Uterus (tissue), 4 donors: ENCODE data around the gene CDH4. TPM values are rescaled to one million over a fixed set of nuclear protein-coding genes. Genes with fewer than 3 reads are reported as not detected.

Source experiments
- DNase-seq, 2 donors: peaks; one replicate each; pipeline ENCODE4 v3.0.0-alpha.2; 2019 to 2020
- H3K27ac ChIP-seq, 2 donors: fragments of 200-600 bp; sonication (generic); 1 replicate in 1 of 2; 2 replicates in 1 of 2; pipeline ENCODE4 v1.5.1; 2016 to 2018
- H3K27me3 ChIP-seq, 2 donors: fragments of 200-600 bp; sonication (generic); one replicate each; pipeline ENCODE4 v1.5.1; 2018 to 2019; ENCODE audit warnings: control low read depth in 1 of 2
- H3K36me3 ChIP-seq, 2 donors: fragments of 200-600 bp; sonication (generic); one replicate each; pipeline ENCODE4 v1.5.1; 2019; ENCODE audit warnings: control low read depth in 1 of 2
- H3K4me1 ChIP-seq, 2 donors: fragments of 200-600 bp; sonication (generic); one replicate each; pipeline ENCODE4 v1.5.1; 2018 to 2019; ENCODE audit warnings: control low read depth in 1 of 2
- H3K4me3 ChIP-seq, 2 donors: fragments of 200-600 bp; sonication (generic); 1 replicate in 1 of 2; 2 replicates in 1 of 2; pipeline ENCODE4 v1.5.1; 2018 to 2019; ENCODE audit warnings: mild to moderate bottlenecking in 1 of 2
- H3K9me3 ChIP-seq, 2 donors: fragments of 200-600 bp; sonication (generic); one replicate each; pipeline ENCODE4 v1.5.1; 2019; ENCODE audit warnings: control low read depth in 1 of 2
- POLR2A ChIP-seq, 2 donors: fragments of 450-650 bp; IDR thresholded peaks; one replicate each; pipeline ENCODE4 v1.6.1; 2016; ENCODE audit warnings: antibody characterized with exemption in 2 of 2, mild to moderate bottlenecking in 1 of 2, moderate library complexity in 1 of 2
- intact Hi-C: fragments of 100-400 bp; cut with DNase I; formaldehyde crosslinking; loops from one replicate; pipeline ENCODE4 v1.15.1; 2023; ENCODE audit warnings: low total_unique reads
- total RNA-seq, 4 donors: library from RNA; depleted of rRNA in 3 of 4; stranded (reverse); fragments of >200 nt in 3 of 4; gene quantifications; one replicate each; pipeline versions ENCODE4 v1.1.0 to v1.2.4, GENCODE V29; 2014 to 2023
- TF ChIP-seq, protein P1 (sequence below), 4 experiments: fragments of 200-600 bp in 2 of 4; fragments of 450-650 bp in 2 of 4; sonication (generic) in 2 of 4; IDR thresholded peaks; one replicate each; pipeline ENCODE4 v1.5.1; 2016 to 2019; ENCODE audit warnings: antibody characterized with exemption in 4 of 4, mild to moderate bottlenecking in 2 of 4, moderate library complexity in 1 of 4
- donor health status: DM: yes; HTN: yes; CAD: no.

CDH4 gene
- total RNA-seq, 4 donors from 2014 or later = under 0.01 to 0.55 TPM; not detected in 2

DNA sequence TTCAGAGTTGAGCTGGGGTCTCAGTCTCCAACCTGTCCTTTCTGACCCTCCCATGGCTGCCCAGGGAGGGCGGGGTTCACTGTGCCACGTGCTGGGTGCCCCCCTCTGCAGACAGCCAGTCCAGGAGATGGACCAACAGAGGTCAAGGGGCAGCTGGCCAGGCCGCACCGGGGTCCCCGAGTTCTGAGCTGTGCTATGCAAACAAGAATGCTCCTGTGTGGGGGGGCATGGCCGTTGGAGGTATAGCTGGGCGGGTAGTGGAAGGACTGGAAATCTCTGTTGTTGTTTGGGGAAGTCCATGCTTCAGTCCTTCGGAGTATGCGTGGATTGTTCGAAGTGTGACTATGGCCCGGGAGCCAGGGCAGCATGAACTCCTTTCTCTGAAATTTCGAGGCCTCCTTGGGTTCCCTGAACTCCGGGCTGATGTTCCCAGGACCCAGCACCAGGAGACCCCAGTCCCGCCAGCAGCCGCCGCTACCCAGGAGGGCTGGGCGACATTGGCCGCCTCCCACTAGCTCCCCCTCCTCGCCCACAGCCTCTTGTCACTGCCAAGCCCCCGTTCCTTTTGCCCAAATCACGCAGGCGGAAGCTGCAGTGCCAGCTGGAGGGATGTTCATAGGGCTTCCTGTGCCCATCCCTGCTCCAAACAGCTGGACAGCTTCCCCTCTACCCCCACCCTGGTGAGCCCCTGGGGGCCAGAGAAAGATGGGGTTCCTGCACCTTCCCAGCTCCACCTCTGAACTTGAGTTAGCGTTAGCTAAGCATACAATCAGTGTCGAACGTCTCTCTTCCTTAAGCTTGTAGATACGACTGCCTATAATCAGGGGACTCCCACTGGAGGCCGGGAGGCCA lies 687.0 kb downstream of the CDH4 start:
- Histone ChIP-seq H3K36me3 (no peaks in the 10 kb centered on the region), H3K27me3 (no peaks in the 10 kb centered on the region), H3K27ac (no peak overlapping the region), H3K4me1 (no peaks in the 10 kb centered on the region), H3K4me3 (no peak overlapping the region), H3K9me3 (no peaks in the 10 kb centered on the region)
- no peak for DNase-seq
- intact Hi-C loops = no loop called here
- TF ChIP-seq, protein P1, sequence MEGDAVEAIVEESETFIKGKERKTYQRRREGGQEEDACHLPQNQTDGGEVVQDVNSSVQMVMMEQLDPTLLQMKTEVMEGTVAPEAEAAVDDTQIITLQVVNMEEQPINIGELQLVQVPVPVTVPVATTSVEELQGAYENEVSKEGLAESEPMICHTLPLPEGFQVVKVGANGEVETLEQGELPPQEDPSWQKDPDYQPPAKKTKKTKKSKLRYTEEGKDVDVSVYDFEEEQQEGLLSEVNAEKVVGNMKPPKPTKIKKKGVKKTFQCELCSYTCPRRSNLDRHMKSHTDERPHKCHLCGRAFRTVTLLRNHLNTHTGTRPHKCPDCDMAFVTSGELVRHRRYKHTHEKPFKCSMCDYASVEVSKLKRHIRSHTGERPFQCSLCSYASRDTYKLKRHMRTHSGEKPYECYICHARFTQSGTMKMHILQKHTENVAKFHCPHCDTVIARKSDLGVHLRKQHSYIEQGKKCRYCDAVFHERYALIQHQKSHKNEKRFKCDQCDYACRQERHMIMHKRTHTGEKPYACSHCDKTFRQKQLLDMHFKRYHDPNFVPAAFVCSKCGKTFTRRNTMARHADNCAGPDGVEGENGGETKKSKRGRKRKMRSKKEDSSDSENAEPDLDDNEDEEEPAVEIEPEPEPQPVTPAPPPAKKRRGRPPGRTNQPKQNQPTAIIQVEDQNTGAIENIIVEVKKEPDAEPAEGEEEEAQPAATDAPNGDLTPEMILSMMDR (IDR thresholded peaks at IDR 0.05) = no peak
- no peak for TF ChIP-seq POLR2A (IDR thresholded peaks at IDR 0.05)

DNA sequence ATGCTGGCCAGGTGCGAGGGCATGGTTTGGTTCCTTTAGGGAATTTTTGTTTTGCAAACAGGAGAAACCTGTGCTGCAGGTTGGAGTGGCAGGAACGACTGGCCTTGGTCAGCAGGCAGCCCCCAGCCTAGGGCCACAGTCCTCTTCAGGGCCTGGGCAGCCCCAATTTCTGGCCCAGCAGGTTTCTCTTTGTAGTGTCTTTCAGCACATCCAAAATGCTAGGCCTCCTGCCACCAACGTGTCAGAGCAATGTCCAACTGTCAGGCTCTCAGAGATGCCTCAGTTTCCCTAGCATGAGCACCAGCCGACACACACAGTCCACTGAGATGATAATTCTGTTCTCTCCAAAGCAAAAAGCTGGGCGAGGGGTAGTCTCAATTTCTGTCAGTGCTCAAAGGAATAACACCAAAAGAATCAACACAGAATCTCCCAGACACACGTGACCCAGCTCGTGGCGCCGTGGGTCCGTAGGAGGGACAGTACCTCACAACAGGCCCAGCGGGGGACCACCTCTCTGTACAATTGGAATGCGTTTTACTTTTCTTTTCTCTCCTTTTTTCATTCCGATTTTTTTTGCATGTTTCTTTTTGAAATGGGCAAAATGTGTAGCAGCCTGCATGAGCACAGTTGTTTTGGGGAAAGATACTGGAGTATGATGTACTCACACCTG lies 687.8 kb downstream of the CDH4 start:
- H3K27ac ChIP-seq = no peak overlapping the region
- TF ChIP-seq, protein P1 (IDR thresholded peaks at IDR 0.05) = no peak
- no peak for TF ChIP-seq POLR2A (IDR thresholded peaks at IDR 0.05)
- H3K9me3 ChIP-seq = no peaks in the 10 kb centered on the region
- H3K27me3 ChIP-seq = no peaks in the 10 kb centered on the region
- H3K36me3 ChIP-seq = no peaks in the 10 kb centered on the region
- intact Hi-C loops = no loop called here
- no peak for DNase-seq
- no peak overlapping the region for H3K4me3 ChIP-seq
- H3K4me1 ChIP-seq = no peaks in the 10 kb centered on the region

DNA sequence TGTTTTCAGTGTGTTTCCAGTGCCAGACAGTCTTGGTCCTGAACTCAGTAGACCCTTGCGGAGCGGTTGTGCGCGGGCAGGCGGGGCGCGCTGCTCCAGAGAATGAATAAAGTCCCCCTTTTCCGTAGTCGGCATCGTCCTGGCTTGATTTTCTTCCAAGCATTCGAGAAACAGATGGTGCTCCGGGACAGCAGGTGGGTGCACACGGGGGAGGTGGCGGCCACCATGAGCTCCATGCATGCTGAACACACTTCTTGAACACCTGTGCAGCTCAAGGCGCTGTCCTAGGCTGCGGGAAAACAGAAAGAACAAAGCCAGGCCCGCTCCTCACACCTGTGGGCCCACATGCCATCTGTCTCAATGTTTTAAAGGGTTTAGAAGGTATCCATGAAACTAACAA lies 688.4 kb downstream of the CDH4 start:
- no peak for TF ChIP-seq POLR2A (IDR thresholded peaks at IDR 0.05)
- TF ChIP-seq, protein P1 (IDR thresholded peaks at IDR 0.05) = no peak
- Histone ChIP-seq H3K27me3 (no peaks in the 10 kb centered on the region), H3K4me3 (no peak overlapping the region), H3K9me3 (no peaks in the 10 kb centered on the region), H3K4me1 (no peaks in the 10 kb centered on the region), H3K27ac (no peak overlapping the region), H3K36me3 (no peaks in the 10 kb centered on the region)
- intact Hi-C loops = no loop called here
- DNase-seq = no peak

DNA sequence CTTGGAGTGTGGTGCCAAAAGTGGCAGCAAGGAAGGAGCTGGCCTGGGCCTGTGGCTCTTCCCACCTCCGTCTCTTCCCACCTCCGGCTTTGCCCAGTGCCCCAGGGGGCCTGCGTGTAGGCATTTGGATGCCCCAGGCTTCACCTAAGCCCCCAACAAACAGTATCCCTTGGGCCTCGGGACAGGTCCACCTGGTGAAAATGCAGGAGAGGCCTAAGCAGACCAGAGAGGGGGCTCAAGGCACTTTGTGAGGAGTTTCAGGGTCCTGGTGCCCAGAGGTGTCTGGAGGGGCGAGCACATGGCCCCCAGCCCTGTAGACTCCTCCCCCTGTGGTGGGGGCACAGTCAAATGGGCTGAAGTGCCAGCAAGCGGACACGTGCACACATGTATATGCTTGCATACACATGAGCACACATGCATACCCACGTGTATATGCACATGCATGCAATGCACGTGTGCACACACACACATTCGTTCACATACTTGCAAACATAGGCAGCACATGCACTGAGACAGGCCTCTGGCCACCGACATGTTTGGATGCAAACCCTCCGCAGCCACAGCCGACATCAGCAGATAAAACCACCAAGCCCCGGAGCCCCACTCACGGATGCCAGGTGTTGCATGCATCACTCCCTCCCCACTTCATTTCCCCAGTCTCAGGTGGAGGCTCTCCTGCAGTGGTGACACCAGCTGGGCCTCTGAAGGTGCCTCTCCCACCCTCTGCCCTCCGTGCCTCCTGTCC lies 689.1 kb downstream of the CDH4 start:
- TF ChIP-seq POLR2A (IDR thresholded peaks at IDR 0.05) = no peak
- TF ChIP-seq, protein P1 (IDR thresholded peaks at IDR 0.05) = no peak
- H3K4me3 ChIP-seq = no peak overlapping the region
- DNase-seq = no peak
- no peak overlapping the region for H3K27ac ChIP-seq
- no peaks in the 10 kb centered on the region for H3K36me3 ChIP-seq
- no peaks in the 10 kb centered on the region for H3K27me3 ChIP-seq
- no peaks in the 10 kb centered on the region for H3K9me3 ChIP-seq
- no peaks in the 10 kb centered on the region for H3K4me1 ChIP-seq
- intact Hi-C loops = no loop called here
